Adrenal gland (tissue), 5 donors: Measurements from ENCODE around the gene AMMECR1.
"Not testable (repeated sequence)": the region's sequence is repeated elsewhere in the genome, so short reads cannot be mapped to it uniquely, and the experiment has no call there.

Source experiments
- POLR2A ChIP-seq, 2 donors: fragments of 450-650 bp; IDR thresholded peaks; one replicate each; pipeline ENCODE4 v1.6.1; 2017; ENCODE audit warnings: antibody characterized with exemption in 2 of 2, mild to moderate bottlenecking in 2 of 2, moderate library complexity in 1 of 2
- TF ChIP-seq, protein P1 (sequence below), 6 experiments: fragments of 450-650 bp in 4 of 6; fragments of 200-600 bp in 2 of 6; sonication (generic) in 1 of 6; IDR thresholded peaks; 1 replicate in 5 of 6; 2 replicates in 1 of 6; pipeline versions ENCODE4 v1.5.1 to v1.8.0; 2016 to 2021; ENCODE audit warnings: antibody characterized with exemption in 6 of 6, mild to moderate bottlenecking in 2 of 6, moderate library complexity in 1 of 6
- donor health status: DM: no; HTN: no; CAD: no.

DNA sequence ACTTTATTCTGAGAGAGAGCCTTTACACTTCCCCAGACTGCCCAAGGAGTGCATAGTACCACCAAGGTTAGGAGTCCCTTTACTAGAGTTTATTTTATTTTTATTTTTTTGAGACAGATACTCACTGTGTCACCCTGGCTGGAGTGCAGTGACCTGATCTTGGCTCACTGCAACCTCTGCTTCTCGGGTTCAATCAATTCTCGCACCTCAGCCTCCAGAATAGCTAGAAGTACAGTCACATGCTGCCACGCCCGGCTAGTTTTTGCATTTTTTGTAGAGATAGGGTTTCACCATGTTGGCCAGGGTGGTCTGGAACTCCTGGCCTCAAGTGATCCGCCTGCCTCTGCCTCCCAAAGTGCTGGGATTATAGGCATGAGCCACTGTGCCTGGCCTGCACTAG is 163.6 kb downstream of the AMMECR1 start:
- TF ChIP-seq POLR2A (IDR thresholded peaks at IDR 0.05): not testable (repeated sequence)
- TF ChIP-seq, protein P1, sequence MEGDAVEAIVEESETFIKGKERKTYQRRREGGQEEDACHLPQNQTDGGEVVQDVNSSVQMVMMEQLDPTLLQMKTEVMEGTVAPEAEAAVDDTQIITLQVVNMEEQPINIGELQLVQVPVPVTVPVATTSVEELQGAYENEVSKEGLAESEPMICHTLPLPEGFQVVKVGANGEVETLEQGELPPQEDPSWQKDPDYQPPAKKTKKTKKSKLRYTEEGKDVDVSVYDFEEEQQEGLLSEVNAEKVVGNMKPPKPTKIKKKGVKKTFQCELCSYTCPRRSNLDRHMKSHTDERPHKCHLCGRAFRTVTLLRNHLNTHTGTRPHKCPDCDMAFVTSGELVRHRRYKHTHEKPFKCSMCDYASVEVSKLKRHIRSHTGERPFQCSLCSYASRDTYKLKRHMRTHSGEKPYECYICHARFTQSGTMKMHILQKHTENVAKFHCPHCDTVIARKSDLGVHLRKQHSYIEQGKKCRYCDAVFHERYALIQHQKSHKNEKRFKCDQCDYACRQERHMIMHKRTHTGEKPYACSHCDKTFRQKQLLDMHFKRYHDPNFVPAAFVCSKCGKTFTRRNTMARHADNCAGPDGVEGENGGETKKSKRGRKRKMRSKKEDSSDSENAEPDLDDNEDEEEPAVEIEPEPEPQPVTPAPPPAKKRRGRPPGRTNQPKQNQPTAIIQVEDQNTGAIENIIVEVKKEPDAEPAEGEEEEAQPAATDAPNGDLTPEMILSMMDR (IDR thresholded peaks at IDR 0.05): not testable (repeated sequence)
